Endodermal cell (in vitro differentiated cells): Measurements from ENCODE around the gene FADS2. TPM values are rescaled to one million over a fixed set of nuclear protein-coding genes. Genes with fewer than 3 reads are reported as not detected.

Experiments used
- DNase-seq: peaks from one replicate; pipeline ENCODE4 v3.0.0-alpha.2; 2017
- H3K27ac ChIP-seq: 2 replicates; pipeline ENCODE4 v1.5.1; 2013; ENCODE audit warnings: mild to moderate bottlenecking, low read depth, low read length, moderate library complexity
- H3K27me3 ChIP-seq: 2 replicates; pipeline ENCODE4 v1.6.1; 2013; ENCODE audit warnings: mild to moderate bottlenecking, low read length, moderate library complexity; ENCODE audit not compliant: insufficient read depth, control insufficient read depth, poor library complexity, severe bottlenecking
- H3K36me3 ChIP-seq: 2 replicates; pipeline ENCODE4 v1.7.0; 2013; ENCODE audit warnings: mild to moderate bottlenecking, low read length, moderate library complexity; ENCODE audit not compliant: control insufficient read depth, insufficient read depth
- H3K4me1 ChIP-seq: one replicate; pipeline ENCODE4 v1.7.0; 2013; ENCODE audit warnings: low read length; ENCODE audit not compliant: control insufficient read depth, insufficient read depth
- H3K4me3 ChIP-seq: 2 replicates; pipeline ENCODE4 v1.5.1; 2013; ENCODE audit warnings: mild to moderate bottlenecking, low read length, moderate library complexity
- H3K9ac ChIP-seq: 2 replicates; pipeline ENCODE4 v1.6.1; 2013; ENCODE audit warnings: mild to moderate bottlenecking, low read length, moderate library complexity; ENCODE audit not compliant: poor library complexity, severe bottlenecking; ENCODE audit errors: extremely low read depth
- H3K9me3 ChIP-seq: 2 replicates; pipeline ENCODE4 v1.6.1; 2013; ENCODE audit warnings: mild to moderate bottlenecking, low read length, moderate library complexity; ENCODE audit not compliant: control insufficient read depth
- H3K27ac Mint-ChIP-seq: 2 replicates; pipeline ENCODE4 v1.8.0; 2020; ENCODE audit warnings: mixed read lengths
- H3K27me3 Mint-ChIP-seq: 2 replicates; pipeline ENCODE4 v1.8.0; 2021; ENCODE audit warnings: mild to moderate bottlenecking, mixed read lengths; ENCODE audit not compliant: insufficient read depth
- H3K36me3 Mint-ChIP-seq: 2 replicates; pipeline ENCODE4 v1.8.0; 2020; ENCODE audit warnings: low read depth, mixed read lengths
- H3K4me1 Mint-ChIP-seq: 2 replicates; pipeline ENCODE4 v1.8.0; 2020; ENCODE audit warnings: mixed read lengths
- H3K4me3 Mint-ChIP-seq: 2 replicates; pipeline ENCODE4 v1.8.0; 2020; ENCODE audit warnings: mild to moderate bottlenecking, moderate library complexity, mixed read lengths
- H3K9me3 Mint-ChIP-seq: 2 replicates; pipeline ENCODE4 v1.8.0; 2020; ENCODE audit warnings: mild to moderate bottlenecking, mixed read lengths
- CTCF ChIP-seq: fragments of 200-600 bp; sonication (generic); conservative IDR thresholded peaks from 2 replicates; pipeline ENCODE4 v1.5.0; 2021; ENCODE audit warnings: antibody characterized with exemption, mild to moderate bottlenecking
- WGBS, 2 experiments: methylation state at CpG; one replicate each; pipeline versions ENCODE4 v1.1.5 to v1.1.7; 2013; ENCODE audit warnings: missing lambda C conversion rate in 2 of 2, mixed read lengths in 1 of 2; ENCODE audit not compliant: insufficient coverage in 1 of 2, insufficient read length in 1 of 2; 5-methylcytosine and 5-hydroxymethylcytosine counted together
- total RNA-seq, 2 donors: library from RNA; stranded (reverse); fragmentation: NEBNext Ultra II Directional in 1 of 2; extraction: Animal tissue kit (Norgen Biotek cat#: 25700) in 1 of 2; gene quantifications; 2 replicates in 1 of 2; 3 replicates in 1 of 2; pipeline ENCODE4 v1.2.1, GENCODE V29; 2021

The FADS2 gene
- total RNA-seq, 2 donors from 2014 or later = 344 to 381 TPM

- H3K4me3 Mint-ChIP-seq = peak overlapping the region; percentile 63
- peaks cover 6% of the 10 kb centered on the region for H3K36me3 Mint-ChIP-seq
- no peaks in the 10 kb centered on the region for H3K4me1 Mint-ChIP-seq
- Histone ChIP-seq H3K9me3 (no peaks in the 10 kb centered on the region), H3K36me3 (no peaks in the 10 kb centered on the region), H3K27me3 (peaks cover 21% of the 10 kb centered on the region), H3K9ac (no peak overlapping the region), H3K27ac (no peak overlapping the region), H3K4me1 (no peaks in the 10 kb centered on the region), H3K4me3 (no peak overlapping the region)
- no peak for TF ChIP-seq CTCF
- peaks cover 4% of the 10 kb centered on the region for H3K9me3 Mint-ChIP-seq
- H3K27me3 Mint-ChIP-seq = peaks cover 8% of the 10 kb centered on the region
- DNase-seq = no peak
- WGBS, 2 experiments = 88 to 96% methylated on average over 3 to 10 of the region's 10 CpGs
- H3K27ac Mint-ChIP-seq = no peak overlapping the region
Measured at GRCh38 chr11:61889831-61890230, 61.7 kb downstream of the FADS2 start.

GRCh38 chr11:61890529-61891330 lies 62.6 kb downstream of the FADS2 start:
- Mint-ChIP-seq H3K27ac (no peak overlapping the region), H3K9me3 (peaks cover 4% of the 10 kb centered on the region), H3K36me3 (peaks cover 6% of the 10 kb centered on the region), H3K27me3 (peaks cover 8% of the 10 kb centered on the region), H3K4me3 (peak overlapping the region; percentile 63), H3K4me1 (no peaks in the 10 kb centered on the region)
- peak overlapping the region; percentile 76 for H3K4me3 ChIP-seq
- DNase-seq = peak; percentile 80
- no peaks in the 10 kb centered on the region for H3K9me3 ChIP-seq
- TF ChIP-seq CTCF = peak; percentile 44
- no peaks in the 10 kb centered on the region for H3K4me1 ChIP-seq
- H3K9ac ChIP-seq = no peak overlapping the region
- WGBS, 2 experiments = 3% methylated on average over 18 to 38 of the region's 38 CpGs
- H3K27me3 ChIP-seq = peaks cover 21% of the 10 kb centered on the region
- no peaks in the 10 kb centered on the region for H3K36me3 ChIP-seq
- no peak overlapping the region for H3K27ac ChIP-seq

GRCh38 chr11:61891331-61892084 lies 63.4 kb downstream of the FADS2 start, which contains the start of gene FADS3:
FADS3 (minus strand) TSS chr11:61891545; CDS start chr11:61891381, 164 bp downstream.
- Histone ChIP-seq H3K36me3 (no peaks in the 10 kb centered on the region), H3K27ac (no peak within 1 kb of the TSS), H3K4me1 (no peaks in the 10 kb centered on the region), H3K27me3 (peaks cover 21% of the 10 kb centered on the region), H3K9me3 (no peaks in the 10 kb centered on the region), H3K4me3 (peak within 1 kb of the TSS; percentile 76), H3K9ac (no peak within 1 kb of the TSS)
- Mint-ChIP-seq H3K4me3 (peak within 1 kb of the TSS; percentile 63), H3K27me3 (peaks cover 8% of the 10 kb centered on the region), H3K36me3 (peaks cover 6% of the 10 kb centered on the region), H3K27ac (no peak within 1 kb of the TSS), H3K9me3 (peaks cover 4% of the 10 kb centered on the region), H3K4me1 (no peaks in the 10 kb centered on the region)
- DNase-seq = peak; percentile 96
- WGBS, 2 experiments = 1% methylated on average over 41 to 96 of the region's 96 CpGs
- TF ChIP-seq CTCF = peak; percentile 39
